Lower leg skin (tissue), 3 donors: ENCODE measurements around the gene GJC1.

Source experiments
- CTCF ChIP-seq, 3 donors: fragments of 450-650 bp; IDR thresholded peaks; one replicate each; pipeline ENCODE4 v1.5.1; 2016; ENCODE audit warnings: antibody characterized with exemption in 3 of 3, mild to moderate bottlenecking in 3 of 3, moderate library complexity in 2 of 3
- POLR2A ChIP-seq, 2 donors: fragments of 450-650 bp; IDR thresholded peaks; one replicate each; pipeline ENCODE4 v1.6.1; 2016 to 2017; ENCODE audit warnings: antibody characterized with exemption in 2 of 2, mild to moderate bottlenecking in 1 of 2, moderate library complexity in 1 of 2

GRCh38 chr17:44875761-44876160 is 45.7 kb upstream of the GJC1 start:
- TF ChIP-seq CTCF (IDR thresholded peaks at IDR 0.05): no peak
- no peak for TF ChIP-seq POLR2A (IDR thresholded peaks at IDR 0.05)
